Cardiac muscle cell (in vitro differentiated cells and primary cell): ENCODE data around the gene ALPG. TPM values are rescaled to one million over a fixed set of nuclear protein-coding genes. Genes with fewer than 3 reads are reported as not detected.

Experiments
- DNase-seq, 2 donors: peaks; one replicate each; pipeline versions ENCODE4 v3.0.0 to v3.0.0-alpha.2; 2010 to 2017; ENCODE audit warnings: low read depth in 1 of 2, low spot score in 1 of 2
- H3K27ac ChIP-seq: fragments of 200-600 bp; sonication (generic); 2 replicates; pipeline ENCODE4 v1.5.1; 2016
- H3K27me3 ChIP-seq: fragments of 200-600 bp; sonication (generic); 2 replicates; pipeline ENCODE4 v1.6.0; 2016; ENCODE audit warnings: control low read depth
- H3K36me3 ChIP-seq: fragments of 200-600 bp; sonication (generic); 2 replicates; pipeline ENCODE4 v1.5.1; 2016; ENCODE audit warnings: control low read depth
- H3K4me1 ChIP-seq: fragments of 200-600 bp; sonication (generic); 2 replicates; pipeline ENCODE4 v1.8.1; 2017; ENCODE audit warnings: low read depth, mild to moderate bottlenecking, mixed run types
- H3K4me3 ChIP-seq: fragments of 200-600 bp; sonication (generic); 2 replicates; pipeline ENCODE4 v1.5.1; 2016; ENCODE audit warnings: mild to moderate bottlenecking
- H3K9me3 ChIP-seq: fragments of 200-600 bp; sonication (generic); 2 replicates; pipeline ENCODE4 v1.5.1; 2017; ENCODE audit warnings: low read depth, mild to moderate bottlenecking, control low read depth
- CTCF ChIP-seq: IDR thresholded peaks from 2 replicates; pipeline ENCODE4 v1.5.1; 2012; ENCODE audit warnings: low read depth, mild to moderate bottlenecking, low read length
- polyA plus RNA-seq: library from polyadenylated mRNA; unstranded; fragments of >200 nt; fragmentation: Nextera tagmentation; extraction: Ambion mirVana; gene quantifications from 2 replicates; pipeline ENCODE4 v1.2.1, GENCODE V29; 2016
- total RNA-seq: library from RNA; depleted of rRNA; stranded (reverse); fragments of >200 nt; gene quantifications from 2 replicates; pipeline ENCODE4 v1.2.3, GENCODE V29; 2016

ALPG gene
- total and polyA plus RNA-seq, 2 experiments from 2014 or later = not detected

- DNase-seq = no peak
- Histone ChIP-seq H3K9me3 (no peaks in the 10 kb centered on the region), H3K36me3 (no peaks in the 10 kb centered on the region), H3K4me1 (no peaks in the 10 kb centered on the region), H3K27ac (no peak overlapping the region), H3K27me3 (peaks cover 3% of the 10 kb centered on the region), H3K4me3 (no peak overlapping the region)
- no peak for TF ChIP-seq CTCF
These were observed 28.1 kb downstream of the ALPG start for GRCh38 chr2:232434563-232435374.

- H3K4me3 ChIP-seq = no peak overlapping the region
- H3K36me3 ChIP-seq = no peaks in the 10 kb centered on the region
- H3K9me3 ChIP-seq = no peaks in the 10 kb centered on the region
- no peak for DNase-seq
- no peaks in the 10 kb centered on the region for H3K4me1 ChIP-seq
- no peak overlapping the region for H3K27ac ChIP-seq
- no peak for TF ChIP-seq CTCF
- H3K27me3 ChIP-seq = peaks cover 3% of the 10 kb centered on the region
These were observed 28.7 kb downstream of the ALPG start for GRCh38 chr2:232435375-232435648.

- no peak for DNase-seq
- no peak overlapping the region for H3K4me3 ChIP-seq
- peaks cover 3% of the 10 kb centered on the region for H3K27me3 ChIP-seq
- H3K4me1 ChIP-seq = no peaks in the 10 kb centered on the region
- no peaks in the 10 kb centered on the region for H3K9me3 ChIP-seq
- H3K27ac ChIP-seq = no peak overlapping the region
- no peak for TF ChIP-seq CTCF
- no peaks in the 10 kb centered on the region for H3K36me3 ChIP-seq
These were observed 29.2 kb downstream of the ALPG start for GRCh38 chr2:232435805-232436204.

- no peak for TF ChIP-seq CTCF
- Histone ChIP-seq H3K27me3 (peaks cover 3% of the 10 kb centered on the region), H3K36me3 (no peaks in the 10 kb centered on the region), H3K4me3 (no peak overlapping the region), H3K27ac (no peak overlapping the region), H3K9me3 (no peaks in the 10 kb centered on the region), H3K4me1 (no peaks in the 10 kb centered on the region)
- DNase-seq = no peak
These were observed 29.9 kb downstream of the ALPG start for GRCh38 chr2:232436381-232437194.

- Histone ChIP-seq H3K4me1 (no peaks in the 10 kb centered on the region), H3K9me3 (no peaks in the 10 kb centered on the region), H3K27ac (no peak overlapping the region), H3K36me3 (no peaks in the 10 kb centered on the region), H3K27me3 (peaks cover 3% of the 10 kb centered on the region), H3K4me3 (no peak overlapping the region)
- no peak for TF ChIP-seq CTCF
- DNase-seq = no peak
These were observed 30.5 kb downstream of the ALPG start for GRCh38 chr2:232437195-232437571.
